HUDEP-2 (cell line): Measurements from ENCODE around the gene PRR22.
"Not testable (repeated sequence)": the region's sequence is repeated elsewhere in the genome, so short reads cannot be mapped to it uniquely, and the experiment has no call there.

ENCODE experiments used
- DNase-seq, 76 experiments: peaks; one replicate each; lab custom pipeline; 2025; ENCODE audit not compliant: unreplicated experiment in 76 of 76; lab: John Stamatoyannopoulos, UW

The PRR22 gene

GRCh38 chr19:5767949-5768348, 16.6 kb downstream of the PRR22 start:
- no peak for DNase-seq

- DNase-seq, result no peak
Observed at GRCh38 chr19:5765220-5765619, 19.3 kb downstream of the PRR22 start.

- DNase-seq, result no peak
Observed at GRCh38 chr19:5762608-5763217, 21.8 kb downstream of the PRR22 start.

- no peak for DNase-seq
Observed at GRCh38 chr19:5753743-5754142, 30.8 kb downstream of the PRR22 start.

- no peak for DNase-seq
Observed at GRCh38 chr19:5751709-5752108, 32.8 kb downstream of the PRR22 start.

GRCh38 chr19:5749505-5749904, 35.0 kb downstream of the PRR22 start:
- DNase-seq, result no peak

GRCh38 chr19:5748920-5749319, 35.6 kb downstream of the PRR22 start:
- DNase-seq, result peak in 1 of 76 experiments; percentile 7

- not testable (repeated sequence) for DNase-seq
Observed at GRCh38 chr19:5744999-5745398, 39.5 kb downstream of the PRR22 start.

GRCh38 chr19:5743630-5744029, 40.9 kb downstream of the PRR22 start:
- no peak for DNase-seq

GRCh38 chr19:5742051-5742450, 42.5 kb downstream of the PRR22 start:
- DNase-seq, result no peak

- DNase-seq, result no peak
Observed at GRCh38 chr19:5738423-5738822, 46.1 kb downstream of the PRR22 start.

- DNase-seq, result not testable (repeated sequence)
Observed at GRCh38 chr19:5733172-5733571, 51.4 kb downstream of the PRR22 start.
